K562 (cell line): ENCODE results near the gene DUOXA2. TPM values are rescaled to one million over a fixed set of nuclear protein-coding genes. Genes with fewer than 3 reads are reported as not detected.

Source experiments
- ATAC-seq: fragments of 200-7000 bp; cut with Tn5 transposase; 3 replicates; pipeline ENCODE4 v1.9.1; 2020; ENCODE audit warnings: moderate library complexity
- BruUV-seq: library from RNA; stranded (reverse); fragments of 400-500 nt; replicated peaks from 2 replicates; lab custom pipeline; 2021; lab: Mats Ljungman, UMichigan
- CTCF ChIA-PET: fragments of 300-600 bp; formaldehyde crosslinking; extraction: SDS; loops from one replicate; lab custom pipeline; 2021; ENCODE audit warnings: low intra/inter-chr PET ratio; lab: Yijun Ruan, JAX
- POLR2A ChIA-PET: fragments of 300-600, 350-650 bp; sonication (Branson Sonifier 250); formaldehyde crosslinking; extraction: SDS; loops from one replicate; lab custom pipeline; 2021; ENCODE audit warnings: antibody characterized with exemption, inconsistent platforms; lab: Yijun Ruan, JAX
- DNase-seq, 4 experiments: peaks; one replicate each; pipeline versions ENCODE4 v3.0.0 to v3.0.0-alpha.2; 2011 to 2018; ENCODE audit warnings: low spot score in 3 of 4, mixed read lengths in 3 of 4; ENCODE audit errors: extremely low read depth in 1 of 4
- FAIRE-seq: peaks from 2 replicates; lab custom pipeline; 2011; peaks lifted over from hg19 to GRCh38; lab: Jason Lieb, UNC
- H2AFZ ChIP-seq: 2 replicates; pipeline ENCODE4 v1.6.0; 2011; ENCODE audit warnings: low read depth, low read length, control low read depth, inconsistent platforms
- H3K27ac ChIP-seq: fragments of 200-600 bp; 3 replicates; pipeline ENCODE4 v1.8.0; 2011; ENCODE audit warnings: low read depth, mild to moderate bottlenecking, control low read depth, inconsistent platforms, low read length, moderate library complexity, mixed read lengths; ENCODE audit errors: extremely low read depth
- H3K27me3 ChIP-seq, 2 experiments: fragments of 300-600 bp in 1 of 2; 2 replicates in 1 of 2; 3 replicates in 1 of 2; pipeline versions ENCODE4 v1.6.0 to v1.8.0; 2011; ENCODE audit warnings: inconsistent platforms in 2 of 2, low read length in 2 of 2, mild to moderate bottlenecking in 1 of 2, mixed read lengths in 1 of 2, moderate library complexity in 1 of 2; ENCODE audit not compliant: control insufficient read depth in 2 of 2, insufficient read depth in 2 of 2
- H3K36me3 ChIP-seq: fragments of 300-600 bp; 3 replicates; pipeline ENCODE4 v1.8.0; 2011; ENCODE audit warnings: mild to moderate bottlenecking, low read length, inconsistent platforms; ENCODE audit not compliant: control insufficient read depth, insufficient read depth
- H3K4me1 ChIP-seq, 2 experiments: fragments of 200-600 bp in 1 of 2; replicated peaks in 1 of 2; 2 replicates in 1 of 2; 3 replicates in 1 of 2; pipeline versions ENCODE4 v1.5.1 to v1.8.0; 2011; ENCODE audit warnings: inconsistent platforms in 2 of 2, low read length in 2 of 2, mild to moderate bottlenecking in 1 of 2, mixed read lengths in 1 of 2, moderate library complexity in 1 of 2; ENCODE audit not compliant: control insufficient read depth in 2 of 2, insufficient read depth in 2 of 2
- H3K4me2 ChIP-seq: 2 replicates; pipeline ENCODE4 v1.6.1; 2011; ENCODE audit warnings: low read length, control low read depth, inconsistent platforms, mixed read lengths; ENCODE audit not compliant: insufficient read depth
- H3K4me3 ChIP-seq: fragments of 200-600 bp; sonication (generic), shearing (Covaris generic); 2 replicates; pipeline ENCODE4 v1.5.1; 2016; ENCODE audit warnings: control low read depth, inconsistent platforms
- H3K79me2 ChIP-seq: fragments of 200-600 bp; 3 replicates; pipeline ENCODE4 v1.8.0; 2011; ENCODE audit warnings: low read length, inconsistent platforms; ENCODE audit not compliant: control insufficient read depth, insufficient read depth
- H3K9ac ChIP-seq, 2 experiments: 2 replicates each; pipeline versions ENCODE4 v1.6.0 to v1.6.1; 2011; ENCODE audit warnings: low read depth in 2 of 2, low read length in 2 of 2, control low read depth in 1 of 2, inconsistent platforms in 1 of 2, mild to moderate bottlenecking in 1 of 2, mixed read lengths in 1 of 2; ENCODE audit not compliant: insufficient read depth in 1 of 2
- H3K9me1 ChIP-seq: one replicate; pipeline ENCODE4 v1.6.0; 2011; ENCODE audit warnings: inconsistent platforms, mild to moderate bottlenecking, low read length, moderate library complexity; ENCODE audit not compliant: control insufficient read depth, insufficient read depth
- H3K9me3 ChIP-seq: replicated peaks from 2 replicates; pipeline ENCODE4 v1.5.1; 2011; ENCODE audit warnings: low read depth, low read length, inconsistent platforms; ENCODE audit not compliant: control insufficient read depth, insufficient read depth
- H4K20me1 ChIP-seq: replicated peaks from 2 replicates; pipeline ENCODE4 v1.6.1; 2011; ENCODE audit warnings: low read length, inconsistent platforms, mixed read lengths; ENCODE audit not compliant: control insufficient read depth, insufficient read depth
- HINFP ChIP-seq: fragments of 450-650 bp; conservative IDR thresholded peaks from 2 replicates; pipeline ENCODE4 v1.6.1; 2016; ENCODE audit warnings: missing genetic modification characterization, low read depth, mild to moderate bottlenecking, control low read depth, missing compliant biosample characterization
- PTBP1 ChIP-seq: fragments of 200-400 bp; formaldehyde crosslinking; IDR thresholded peaks from 2 replicates; pipeline ENCODE4 v1.6.1; 2017; ENCODE audit warnings: low read depth, low read length
- WGBS: fragments of 100-300 bp; shearing (Covaris generic); methylation state at CpG from one replicate; pipeline ENCODE4 v1.1.6; 2016; ENCODE audit warnings: low coverage, mixed read lengths; ENCODE audit not compliant: insufficient coverage; ENCODE audit errors: missing lambda C conversion rate; 5-methylcytosine and 5-hydroxymethylcytosine counted together
- in situ Hi-C: fragments of 300-500 bp; cut with MboI; formaldehyde crosslinking; loops from 4 replicates; pipeline ENCODE4 v1.15.0; 2018; ENCODE audit warnings: inconsistent platforms, mixed read lengths
- intact Hi-C: fragments of 100-400 bp; cut with micrococcal nuclease; formaldehyde crosslinking; loops from 2 replicates; pipeline ENCODE4 v1.14.2; 2022
- polyA plus RNA-seq, 8 experiments: library from polyadenylated mRNA; depleted of rRNA in 4 of 8; stranded (reverse) in 5 of 8; unstranded in 3 of 8; fragments of >200 nt; fragmentation: Nextera tagmentation in 2 of 8; fragmentation: Illumina TruSeq in 1 of 8; extraction: Ambion mirVana in 2 of 8; extraction: Trizol in 1 of 8; gene quantifications; 2 replicates each; pipeline versions ENCODE4 v1.2.1 to v1.2.3, GENCODE V29; 2011 to 2014; ENCODE audit warnings: inconsistent platforms in 1 of 8, missing spikeins in 1 of 8
- total RNA-seq, 7 experiments: library from RNA; depleted of rRNA in 6 of 7; stranded (reverse); fragments of >200 nt in 6 of 7; fragmentation: Illumina TruSeq in 2 of 7; extraction: Trizol in 2 of 7; gene quantifications; 2 replicates each; pipeline versions ENCODE4 v1.2.1 to v1.2.3, GENCODE V29; 2011 to 2021; ENCODE audit warnings: low replicate concordance in 1 of 7

Gene DUOXA2
- total and polyA plus RNA-seq, 9 of the 15 experiments (the other 6 are each of a cell fraction or from before 2014, with no cell fraction given) = not detected

- H3K36me3 ChIP-seq = no peaks in the 10 kb centered on the region
- TF ChIP-seq PTBP1 (no peak), HINFP (tag) (no peak)
- no TSS peak for BruUV-seq
- WGBS = 5% methylated on average over 15 of the region's 15 CpGs
- no peaks in the 10 kb centered on the region for H3K9me3 ChIP-seq
- intact Hi-C loops = no loop called here
- no peak overlapping the region for H3K4me3 ChIP-seq
- peaks cover 9 to 34% of the 10 kb centered on the region in 2 experiments; a peak in 4 of 5 replicates for H3K27me3 ChIP-seq
- in situ Hi-C loops = loop anchor here (25.0 kb wide), 1 partner anchor 144 kb away; the partner anchor contains the start of gene TERB2
- POLR2A ChIA-PET = interaction anchor here (1.2 to 2.1 kb wide), 3 partner anchors 12 to 25 kb away, joined by 3 to 6 read pairs (median 4); no protein-coding TSS in a partner anchor
- no peak overlapping the region for H3K4me2 ChIP-seq
- no peak overlapping the region for H3K27ac ChIP-seq
- DNase-seq (no peak), FAIRE-seq (no peak), ATAC-seq (no peak; the same call in 2 of the 3 replicates)
- H3K9me1 ChIP-seq = no peaks in the 10 kb centered on the region
- H3K4me1 ChIP-seq = no peaks in the 10 kb centered on the region; a peak in 2 of 5 replicates
- H2AFZ ChIP-seq = no peak overlapping the region
- H3K9ac ChIP-seq = no peak overlapping the region
- H4K20me1 ChIP-seq = peaks cover 11% of the 10 kb centered on the region; the same call in 1 of the 2 replicates
- H3K79me2 ChIP-seq = no peaks in the 10 kb centered on the region
- CTCF ChIA-PET = no interaction called here
These were observed 7.9 kb upstream of the DUOXA2 start for GRCh38 chr15:45106002-45106790.
